HG03442 (cell line): ENCODE measurements around the gene DROSHA.
"Not testable (repeated sequence)": the region's sequence is repeated elsewhere in the genome, so short reads cannot be mapped to it uniquely, and the experiment has no call there.

Source experiments
- ATAC-seq: cut with Tn5 transposase; IDR thresholded peaks from one replicate; pipeline ENCODE4 v1.9.1; 2021; ENCODE audit warnings: mild to moderate bottlenecking, moderate library complexity; ENCODE audit not compliant: unreplicated experiment

DROSHA gene, protein sequence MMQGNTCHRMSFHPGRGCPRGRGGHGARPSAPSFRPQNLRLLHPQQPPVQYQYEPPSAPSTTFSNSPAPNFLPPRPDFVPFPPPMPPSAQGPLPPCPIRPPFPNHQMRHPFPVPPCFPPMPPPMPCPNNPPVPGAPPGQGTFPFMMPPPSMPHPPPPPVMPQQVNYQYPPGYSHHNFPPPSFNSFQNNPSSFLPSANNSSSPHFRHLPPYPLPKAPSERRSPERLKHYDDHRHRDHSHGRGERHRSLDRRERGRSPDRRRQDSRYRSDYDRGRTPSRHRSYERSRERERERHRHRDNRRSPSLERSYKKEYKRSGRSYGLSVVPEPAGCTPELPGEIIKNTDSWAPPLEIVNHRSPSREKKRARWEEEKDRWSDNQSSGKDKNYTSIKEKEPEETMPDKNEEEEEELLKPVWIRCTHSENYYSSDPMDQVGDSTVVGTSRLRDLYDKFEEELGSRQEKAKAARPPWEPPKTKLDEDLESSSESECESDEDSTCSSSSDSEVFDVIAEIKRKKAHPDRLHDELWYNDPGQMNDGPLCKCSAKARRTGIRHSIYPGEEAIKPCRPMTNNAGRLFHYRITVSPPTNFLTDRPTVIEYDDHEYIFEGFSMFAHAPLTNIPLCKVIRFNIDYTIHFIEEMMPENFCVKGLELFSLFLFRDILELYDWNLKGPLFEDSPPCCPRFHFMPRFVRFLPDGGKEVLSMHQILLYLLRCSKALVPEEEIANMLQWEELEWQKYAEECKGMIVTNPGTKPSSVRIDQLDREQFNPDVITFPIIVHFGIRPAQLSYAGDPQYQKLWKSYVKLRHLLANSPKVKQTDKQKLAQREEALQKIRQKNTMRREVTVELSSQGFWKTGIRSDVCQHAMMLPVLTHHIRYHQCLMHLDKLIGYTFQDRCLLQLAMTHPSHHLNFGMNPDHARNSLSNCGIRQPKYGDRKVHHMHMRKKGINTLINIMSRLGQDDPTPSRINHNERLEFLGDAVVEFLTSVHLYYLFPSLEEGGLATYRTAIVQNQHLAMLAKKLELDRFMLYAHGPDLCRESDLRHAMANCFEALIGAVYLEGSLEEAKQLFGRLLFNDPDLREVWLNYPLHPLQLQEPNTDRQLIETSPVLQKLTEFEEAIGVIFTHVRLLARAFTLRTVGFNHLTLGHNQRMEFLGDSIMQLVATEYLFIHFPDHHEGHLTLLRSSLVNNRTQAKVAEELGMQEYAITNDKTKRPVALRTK (N-terminal part only)

DNA sequence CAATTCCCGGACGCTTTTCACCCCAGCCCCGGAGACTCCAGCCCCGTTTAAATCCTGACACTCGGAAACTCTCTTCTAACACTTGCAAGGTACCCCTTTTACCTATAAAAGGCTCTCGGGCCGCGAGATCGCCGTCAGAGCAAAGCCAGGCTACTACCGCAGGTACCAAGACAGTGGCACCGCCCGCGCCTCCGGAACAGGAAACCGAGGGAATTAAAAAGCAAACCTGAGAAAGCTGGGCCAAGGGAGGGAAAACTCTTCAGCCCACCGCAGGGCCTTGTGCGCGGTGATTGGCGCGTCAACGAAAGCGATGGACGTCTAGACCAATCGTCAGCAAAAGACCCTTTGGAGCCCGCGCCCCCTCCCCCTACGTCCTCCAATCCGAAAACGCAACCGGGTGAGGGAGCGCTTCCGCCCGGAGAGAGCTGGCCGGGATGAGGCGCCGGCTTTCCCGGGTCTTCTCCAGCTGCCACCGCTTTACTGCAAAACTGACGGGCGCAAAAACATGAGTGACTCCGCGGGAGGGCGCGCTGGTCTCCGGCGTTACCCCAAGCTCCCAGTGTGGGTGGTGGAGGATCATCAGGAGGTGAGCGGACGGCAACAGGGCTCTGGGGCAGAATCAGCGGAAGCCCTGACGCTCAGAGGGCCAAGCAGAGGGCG is at the start of gene DROSHA, which contains the start of gene C5orf22:
DROSHA (minus strand) TSS at position 206 of the 660 bp plus-strand sequence. CDS start 3,034 bp downstream, outside the sequence.
C5orf22 (plus strand) TSS at position 414 of the 660 bp plus-strand sequence; CDS start at position 506, 92 bp downstream.
- peak; percentile 92 for ATAC-seq

DNA sequence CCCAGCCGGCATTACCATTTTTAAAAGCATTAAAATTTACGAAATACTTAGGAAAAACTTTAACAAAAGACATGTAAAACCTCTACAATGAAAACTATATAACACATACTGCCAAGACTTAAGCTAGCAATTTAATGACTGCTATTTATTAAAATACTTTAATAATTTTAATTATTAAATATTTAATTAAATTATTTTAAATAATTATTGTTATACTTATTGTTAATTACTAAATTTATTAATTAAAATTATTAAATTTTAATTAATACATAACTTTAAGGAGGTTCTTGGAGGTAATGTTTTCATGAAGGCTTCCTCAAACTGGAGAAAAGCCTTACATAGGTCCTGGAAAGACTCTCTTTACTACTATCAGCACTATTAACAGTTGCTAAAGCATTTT is 47.7 kb upstream of the DROSHA start:
- ATAC-seq: no peak

DNA sequence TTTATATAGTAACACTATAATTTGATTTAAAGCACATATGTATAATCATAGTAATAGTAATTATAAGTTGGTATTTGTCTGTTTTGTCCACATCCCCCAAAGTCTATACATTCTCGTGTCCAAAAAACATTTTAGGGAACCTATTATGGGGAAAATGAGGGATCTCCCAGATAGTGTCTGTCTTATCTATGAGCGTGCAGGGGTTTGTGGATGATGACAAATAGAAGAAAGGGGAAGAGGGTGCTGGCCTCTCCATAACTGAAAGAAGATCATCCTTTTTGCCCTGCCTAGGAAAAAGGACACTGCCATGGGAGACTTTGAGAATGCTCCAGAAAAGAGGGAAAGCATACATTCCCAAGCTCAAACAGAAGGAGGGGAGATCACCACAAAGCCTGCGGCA is 45.5 kb upstream of the DROSHA start:
- ATAC-seq: no peak

DNA sequence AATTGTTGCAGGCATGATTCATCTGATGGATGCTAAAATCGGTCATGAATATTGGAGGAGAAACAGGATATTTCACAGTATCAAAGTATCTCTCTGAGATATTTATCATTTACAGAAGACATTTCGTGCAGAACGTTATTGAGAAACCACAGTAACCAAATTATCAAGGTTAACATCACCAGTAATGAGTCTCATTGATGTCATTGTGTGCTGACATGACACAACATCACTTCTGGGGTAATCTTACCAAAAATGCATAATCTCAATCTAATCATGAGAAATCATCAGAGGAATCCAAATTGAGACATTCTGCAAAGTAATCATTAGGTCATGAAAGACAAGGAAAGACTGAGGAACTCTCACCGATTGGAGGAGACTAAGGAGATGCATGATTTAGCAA is 42.9 kb upstream of the DROSHA start:
- ATAC-seq: no peak

DNA sequence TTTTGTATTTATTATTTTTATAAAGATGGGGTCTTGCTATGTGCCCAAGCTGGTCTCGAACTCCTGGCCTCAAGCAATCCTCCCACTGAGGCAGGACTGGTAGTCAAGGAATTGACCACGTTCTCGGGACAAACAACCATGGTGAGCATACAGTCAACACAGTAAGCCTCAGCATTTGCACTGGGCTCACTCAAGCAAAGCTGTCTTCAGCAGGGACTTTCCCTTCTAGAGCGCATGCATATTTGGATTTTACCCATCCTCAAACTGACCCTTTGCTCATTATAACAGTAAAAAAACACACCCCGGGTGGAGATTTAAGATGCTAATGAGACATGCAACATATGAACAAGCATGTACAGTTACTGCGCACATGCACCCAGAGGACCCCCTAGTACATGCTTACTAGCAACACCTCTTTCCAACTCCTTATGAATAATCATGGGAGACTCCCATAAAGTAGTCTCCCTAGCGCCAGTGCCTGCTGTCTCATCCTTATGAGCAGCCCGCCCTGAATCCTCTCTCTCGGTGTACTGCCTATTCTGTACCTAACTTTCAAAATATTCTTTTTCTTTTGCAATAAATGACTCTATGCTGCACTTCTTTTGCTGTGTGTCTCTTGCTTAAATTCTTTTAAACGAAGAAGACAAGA is 41.7 kb upstream of the DROSHA start:
- ATAC-seq: peak; percentile 91

DNA sequence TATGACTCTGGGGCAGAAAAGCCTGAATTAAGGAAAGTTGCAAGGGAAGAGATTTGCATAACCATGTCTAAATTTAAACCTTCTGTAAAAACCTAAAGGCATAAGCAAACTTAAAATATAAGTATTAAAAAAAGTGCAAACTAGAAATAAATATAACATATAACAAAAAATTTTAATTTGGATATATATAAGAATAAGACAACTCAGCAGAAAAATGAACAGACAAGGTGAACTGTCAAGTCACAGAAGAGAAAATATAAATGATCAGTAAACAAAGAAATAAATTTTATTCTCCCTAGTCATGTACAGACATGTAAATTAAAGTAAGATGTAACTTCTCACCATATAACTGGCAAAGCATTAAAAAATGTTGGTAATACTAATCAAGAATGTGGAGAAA is 37.2 kb upstream of the DROSHA start:
- ATAC-seq: no peak

DNA sequence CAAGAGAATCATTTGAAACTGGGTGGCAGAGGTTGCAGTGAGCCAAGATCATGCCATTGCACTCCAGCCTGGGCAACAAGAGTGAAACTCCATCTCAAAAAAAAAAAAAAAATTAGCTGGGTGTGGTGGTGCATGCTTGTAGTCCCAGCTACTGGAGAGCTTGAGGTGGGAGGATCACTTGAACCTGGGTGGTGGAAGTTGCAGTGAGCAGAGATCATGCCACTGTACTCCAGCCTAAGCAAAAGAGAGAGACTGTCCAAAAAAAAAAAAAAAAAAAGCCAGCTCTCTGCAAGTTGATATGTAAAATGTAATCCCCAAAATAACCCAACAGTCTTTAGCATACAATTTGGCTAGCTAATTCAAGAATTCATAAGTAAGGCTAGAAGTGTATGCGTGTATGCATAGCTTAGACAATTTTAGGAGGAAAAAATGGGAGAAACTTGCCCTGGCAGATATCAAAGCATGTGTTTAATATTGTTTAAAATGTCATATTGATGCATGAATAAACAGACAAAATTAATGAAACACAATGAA is 36.5 kb upstream of the DROSHA start:
- ATAC-seq: no peak

DNA sequence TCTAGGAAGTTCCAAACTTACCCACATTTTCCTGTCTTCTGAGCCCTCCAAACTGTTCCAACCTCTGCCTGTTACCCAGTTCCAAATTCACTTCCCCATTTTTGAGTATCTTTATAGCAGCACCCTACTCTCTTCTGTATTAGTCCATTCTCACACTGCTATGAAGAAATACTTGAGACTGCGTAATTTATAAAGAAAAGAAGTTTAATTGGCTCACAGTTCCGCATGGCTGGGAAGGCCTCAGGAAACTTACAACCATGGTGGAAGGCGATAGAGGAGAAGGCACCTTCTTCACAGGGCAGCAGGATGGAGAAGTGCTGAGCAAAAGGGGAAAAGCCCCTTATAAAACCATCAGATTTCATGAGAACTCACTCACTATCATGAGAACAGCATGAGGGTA is 34.5 kb upstream of the DROSHA start:
- ATAC-seq: not testable (repeated sequence)

DNA sequence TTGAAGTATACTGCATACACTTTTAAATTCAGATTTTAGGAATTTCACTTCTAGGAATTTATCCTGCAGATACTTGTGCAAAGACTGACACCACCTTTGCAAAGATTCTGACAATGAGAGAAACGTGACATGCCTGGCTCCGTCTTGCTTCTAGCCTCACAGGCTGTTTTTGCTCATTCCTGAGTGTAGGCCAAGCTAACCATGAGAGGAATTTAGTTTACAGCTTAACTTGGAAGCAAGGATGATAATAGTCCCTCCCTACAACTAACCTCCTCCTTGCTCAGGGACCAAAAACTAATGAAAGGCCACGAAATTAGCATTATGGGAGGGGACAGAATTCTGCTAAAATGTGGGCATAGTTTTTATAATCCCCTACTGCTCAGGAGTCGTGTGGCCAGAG is 31.3 kb upstream of the DROSHA start:
- no peak for ATAC-seq

DNA sequence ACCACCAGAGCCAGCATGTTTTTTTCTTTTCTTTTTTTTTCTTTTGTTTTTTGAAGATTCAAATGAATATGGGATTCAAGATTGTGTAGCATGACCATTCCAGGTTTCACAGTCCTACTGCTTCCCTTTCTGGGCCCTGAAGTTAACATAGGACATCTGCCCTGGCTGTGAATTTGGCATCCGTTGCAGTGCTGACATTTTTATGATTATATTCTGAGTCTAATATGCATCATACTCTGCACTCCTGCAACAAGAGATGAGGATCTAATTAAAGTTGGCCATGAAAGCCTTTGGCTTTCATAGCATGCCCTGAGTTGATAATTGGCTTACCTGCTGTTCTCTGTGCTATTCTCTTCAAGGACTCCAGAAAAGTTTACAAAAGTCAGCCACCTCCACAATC is 30.1 kb upstream of the DROSHA start:
- no peak for ATAC-seq

DNA sequence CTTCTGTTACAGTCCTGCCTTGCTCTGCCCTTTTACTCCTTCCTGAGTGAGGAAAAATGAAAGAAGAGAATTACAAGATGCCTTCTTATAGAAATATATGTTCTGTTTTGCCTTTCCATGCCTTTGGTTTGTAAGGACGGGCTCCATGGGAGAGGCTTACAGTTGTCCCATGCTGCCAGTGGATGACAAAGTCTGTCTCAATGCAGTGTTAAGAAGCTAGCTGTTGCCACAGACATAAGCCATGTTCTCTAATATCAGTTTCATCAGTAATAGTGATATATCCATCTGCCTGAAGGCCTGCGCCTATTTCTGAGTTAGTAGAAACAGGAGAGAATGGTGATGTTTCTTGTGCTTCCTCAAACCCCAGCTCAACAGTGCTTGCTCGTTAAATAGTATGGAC is 28.0 kb upstream of the DROSHA start:
- ATAC-seq: no peak

DNA sequence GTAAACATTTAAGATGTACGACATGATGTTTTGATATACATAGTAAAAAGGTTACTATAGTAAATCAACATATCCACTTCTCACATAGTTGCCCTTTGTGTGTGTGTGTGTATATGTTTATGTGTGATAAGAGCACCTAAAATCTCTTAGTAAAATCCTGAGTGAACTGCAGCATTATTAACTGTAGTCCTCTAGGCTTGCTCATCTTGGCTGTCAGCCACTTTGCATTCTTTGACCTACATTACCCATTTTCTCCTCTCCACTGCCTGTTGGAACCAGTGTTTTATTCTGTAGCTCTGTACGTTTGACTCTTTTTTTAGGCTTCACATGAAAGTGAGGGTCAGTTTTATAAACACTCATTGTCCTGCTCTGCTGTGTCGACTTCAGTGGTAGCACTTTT is 24.6 kb upstream of the DROSHA start:
- ATAC-seq: no peak

DNA sequence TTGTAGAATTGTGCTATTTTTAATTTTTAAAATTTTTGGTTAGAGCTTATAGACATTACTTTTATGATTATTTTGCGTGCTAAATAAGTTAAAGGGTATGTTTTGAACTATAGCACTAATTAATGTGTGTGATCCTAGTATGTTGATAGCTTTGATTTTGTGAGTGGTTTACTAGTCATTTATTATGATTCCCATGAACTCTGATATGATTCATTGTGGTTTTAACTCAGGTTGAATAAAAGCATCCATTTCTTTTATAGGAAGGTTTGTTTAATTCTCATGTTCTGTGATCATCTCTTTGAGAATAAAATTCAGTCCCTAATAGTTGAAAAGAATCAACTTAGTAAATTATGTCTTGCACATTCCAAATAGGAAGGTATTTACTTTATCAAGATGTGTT is 22.7 kb upstream of the DROSHA start:
- ATAC-seq: no peak

DNA sequence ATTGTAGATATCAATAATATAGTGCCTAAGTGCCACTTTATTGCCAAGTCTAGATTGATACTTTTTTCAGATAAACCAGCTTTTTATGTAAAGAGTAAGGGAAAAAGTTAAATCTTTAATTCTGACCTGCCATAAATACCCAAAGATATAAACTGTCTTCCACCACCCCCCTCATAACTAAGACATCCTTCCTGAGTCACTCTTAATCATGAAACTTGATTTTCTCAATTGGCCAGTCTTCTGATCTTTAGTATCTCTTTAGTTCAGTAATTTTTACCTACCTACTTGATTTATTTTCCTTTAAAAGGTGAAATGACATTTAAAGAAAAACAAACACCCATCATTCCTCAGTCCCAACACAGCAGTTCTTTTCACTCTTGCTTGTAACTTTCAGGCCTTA is 22.0 kb upstream of the DROSHA start:
- no peak for ATAC-seq

DNA sequence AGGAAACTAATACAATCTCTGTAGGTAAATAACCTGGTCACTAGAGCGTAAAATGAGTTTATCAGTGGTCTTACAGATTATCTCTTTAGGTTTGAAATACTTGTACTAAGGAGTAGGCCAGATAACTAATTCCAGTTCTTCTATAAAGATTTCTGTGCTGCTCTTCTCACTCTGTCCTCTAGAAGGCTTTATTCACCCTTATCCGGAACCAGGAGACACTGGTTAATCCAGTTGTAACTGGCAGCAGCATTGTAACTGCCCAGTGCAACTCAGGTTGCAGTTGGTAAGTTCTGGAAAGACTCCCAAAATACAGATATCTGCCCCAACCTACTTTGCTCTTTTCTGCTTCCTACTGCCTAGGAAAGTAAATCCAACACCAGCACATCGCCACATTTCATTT is 20.0 kb upstream of the DROSHA start:
- ATAC-seq: no peak

DNA sequence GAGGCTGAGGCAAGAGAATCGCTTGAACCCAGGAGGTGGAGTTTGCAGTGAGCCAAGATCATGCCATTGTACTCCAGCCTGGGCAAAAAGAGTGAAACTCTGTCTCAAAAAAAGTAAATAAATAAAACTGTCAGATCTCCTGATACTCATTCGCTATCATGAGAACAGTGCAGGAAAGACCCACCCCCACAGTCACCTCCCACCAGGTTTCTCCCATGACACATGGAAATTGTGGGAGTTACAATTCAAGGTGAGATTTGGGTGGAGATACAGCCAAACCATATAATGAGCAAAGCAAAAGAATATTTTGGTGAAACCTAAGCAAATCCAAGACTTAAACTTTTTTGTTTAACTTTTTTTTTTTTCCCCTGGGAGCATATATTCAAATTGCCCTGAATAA is 17.2 kb upstream of the DROSHA start:
- not testable (repeated sequence) for ATAC-seq

DNA sequence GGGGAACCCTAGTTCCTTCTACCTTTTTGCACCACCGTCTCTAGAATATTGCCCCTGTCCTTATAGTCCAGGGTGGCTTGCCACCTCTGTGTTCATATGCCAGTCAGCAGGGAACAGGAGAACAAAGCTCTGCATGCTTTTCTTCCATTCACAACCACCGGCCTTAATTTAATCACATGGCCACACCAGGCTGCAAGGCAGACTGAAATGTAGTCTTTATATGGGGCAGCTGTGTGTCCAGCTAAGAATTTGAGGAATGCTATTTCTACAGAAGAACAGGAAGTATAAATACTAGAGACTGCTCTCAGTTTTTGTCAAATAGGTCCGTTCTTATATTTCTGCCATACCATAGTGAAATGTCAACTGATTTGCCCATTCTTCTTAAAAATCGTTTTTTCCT is 6.0 kb upstream of the DROSHA start:
- ATAC-seq: no peak

DNA sequence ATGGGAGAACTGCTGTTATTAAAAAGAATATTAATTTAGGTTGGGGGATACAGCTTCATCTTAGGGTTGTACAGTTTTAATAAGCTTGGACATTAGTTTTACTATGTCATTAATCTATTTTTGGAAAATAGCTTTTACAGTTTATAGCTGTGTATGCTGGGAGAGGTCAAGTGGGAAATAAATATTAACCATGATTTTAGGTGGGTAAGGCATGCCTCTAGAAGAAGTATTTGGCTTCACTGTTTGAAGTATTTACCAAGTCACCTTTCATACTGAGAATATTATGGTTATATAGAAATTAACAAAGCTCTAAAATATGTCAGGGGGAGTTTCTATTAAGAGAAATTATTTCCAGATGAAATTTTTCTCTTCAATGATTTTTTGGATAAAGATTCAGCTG is 5.5 kb upstream of the DROSHA start:
- ATAC-seq: no peak

DNA sequence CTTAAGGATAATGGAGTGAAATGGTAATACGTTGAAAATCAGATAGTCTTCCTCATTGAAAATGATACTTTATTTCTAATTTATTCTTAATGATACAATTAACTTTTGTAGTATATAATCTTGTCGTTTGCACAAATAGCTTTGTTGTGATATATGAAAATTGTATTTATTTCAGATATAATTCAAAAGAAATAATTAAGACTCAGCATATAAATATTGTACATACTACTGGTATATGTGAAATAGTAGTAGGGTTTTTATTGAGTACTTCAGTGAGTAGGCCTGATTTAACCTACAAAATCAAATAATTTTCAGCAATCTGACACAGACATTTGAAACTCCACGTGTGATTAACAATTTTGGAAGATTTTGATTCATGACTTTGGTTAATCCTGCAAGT is 5.0 kb upstream of the DROSHA start:
- ATAC-seq: no peak

DNA sequence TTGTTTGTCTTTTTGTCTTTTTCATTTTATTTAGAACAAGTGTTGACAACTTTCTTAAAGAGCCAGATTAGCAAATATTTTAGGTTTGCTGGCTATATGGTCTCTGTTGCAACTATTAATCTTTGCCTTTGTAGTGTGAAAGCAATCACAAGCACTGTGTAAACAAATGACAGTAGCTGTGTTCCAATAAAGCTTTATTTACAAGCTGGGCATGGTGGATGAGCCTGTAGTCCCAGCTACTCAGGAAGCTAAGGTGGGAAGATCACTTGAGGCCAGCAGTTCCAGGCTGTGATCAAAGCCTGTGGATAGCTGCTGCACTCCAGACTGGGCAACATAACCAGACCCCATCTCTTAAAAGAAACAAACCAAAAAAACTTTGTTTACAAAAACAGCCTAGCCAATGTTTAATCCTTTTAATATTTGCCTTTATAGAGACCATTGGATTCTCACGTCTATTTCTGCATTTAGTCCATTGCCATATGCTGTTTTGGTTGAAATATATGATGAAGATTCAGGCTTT is 2.7 kb upstream of the DROSHA start:
- no peak for ATAC-seq
